Measurements from ENCODE around the gene SULT6B1. TPM values are rescaled to one million over a fixed set of nuclear protein-coding genes. Genes with fewer than 3 reads are reported as not detected.
A peak's percentile ranks its signal among the peaks of the same experiment; 100 is the strongest.

Gene SULT6B1
- total RNA-seq, 3 donors from 2014 or later = not detected

- TF ChIP-seq CTCF (IDR thresholded peaks at IDR 0.05) = no peak
- no peak overlapping the region for H3K4me3 ChIP-seq
- ATAC-seq (no peak), DNase-seq (no peak)
- H3K36me3 ChIP-seq (ENCODE audit: low read depth) = no peaks in the 10 kb centered on the region
- peaks cover 21% of the 10 kb centered on the region for H3K4me1 ChIP-seq (ENCODE audit: low read depth)
- intact Hi-C loops (cut with DNase I, micrococcal nuclease) = no loop called here
- no peaks in the 10 kb centered on the region for H3K9me3 ChIP-seq
Measured at GRCh38 chr2:37153224-37153623, 35.2 kb downstream of the SULT6B1 start.

DNA sequence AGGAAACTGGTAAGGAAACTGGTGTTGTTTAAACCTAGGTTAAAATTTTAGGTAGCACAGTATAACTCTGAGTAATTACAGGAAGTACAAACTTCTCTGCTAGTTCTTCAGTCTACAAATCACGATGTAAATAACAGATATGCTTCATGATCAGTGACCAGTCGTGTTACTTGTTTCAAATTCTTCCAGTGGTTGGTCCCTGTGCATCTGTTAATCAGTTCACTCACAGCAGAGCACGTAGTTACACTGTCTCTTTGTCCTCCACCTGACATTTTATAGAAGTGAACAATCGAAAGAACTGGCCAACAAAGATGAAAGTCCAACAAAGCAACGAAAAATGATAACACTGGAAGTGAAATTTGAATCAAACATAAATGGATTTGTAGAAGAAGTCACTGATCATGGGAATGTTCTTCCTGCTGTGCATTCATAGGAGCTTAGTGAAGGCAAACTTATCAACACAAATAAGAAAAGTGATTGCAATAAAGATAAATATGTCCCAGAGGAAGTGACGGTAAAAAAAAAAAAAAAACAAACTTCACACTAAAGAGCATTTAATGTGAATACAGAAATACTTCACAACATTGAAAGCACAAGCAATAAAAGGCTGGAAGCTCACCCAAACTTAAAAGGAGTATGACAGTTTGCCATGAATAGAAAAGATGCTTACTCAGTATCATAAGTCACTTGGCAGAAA lies 38.7 kb downstream of the SULT6B1 start:
- DNase-seq = no peak
- intact Hi-C loops (cut with DNase I, micrococcal nuclease) = no loop called here
- Histone ChIP-seq H3K4me1 (ENCODE audit: low read depth) (peaks cover 19% of the 10 kb centered on the region), H3K36me3 (ENCODE audit: low read depth) (no peaks in the 10 kb centered on the region), H3K4me3 (no peak overlapping the region), H3K9me3 (no peaks in the 10 kb centered on the region)
- peak; percentile 79 for ATAC-seq
- TF ChIP-seq CTCF (IDR thresholded peaks at IDR 0.05) = no peak

DNA sequence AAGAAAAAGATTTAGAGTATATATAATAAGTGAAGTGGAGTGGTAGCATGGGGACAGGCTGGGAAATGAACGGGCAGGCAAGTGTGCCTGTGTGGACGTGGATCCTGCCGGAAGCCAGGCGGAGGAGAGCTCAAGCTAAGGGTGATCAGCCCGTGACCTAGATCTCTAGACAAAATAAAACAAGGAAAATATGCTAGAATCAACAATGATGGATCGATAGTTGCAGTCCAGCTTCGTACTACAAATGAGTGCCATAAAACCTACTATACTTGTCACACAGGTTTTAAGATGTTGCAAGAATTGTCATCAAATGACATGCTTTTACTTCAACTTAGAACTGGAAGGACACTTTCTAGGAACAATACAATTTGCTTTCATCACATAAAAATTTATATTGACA lies 40.1 kb downstream of the SULT6B1 start:
- no peaks in the 10 kb centered on the region for H3K36me3 ChIP-seq (ENCODE audit: low read depth)
- intact Hi-C loops (cut with DNase I, micrococcal nuclease) = no loop called here
- no peak for DNase-seq
- H3K4me3 ChIP-seq = no peak overlapping the region
- TF ChIP-seq CTCF (IDR thresholded peaks at IDR 0.05) = no peak
- ATAC-seq = peak; percentile 37
- no peaks in the 10 kb centered on the region for H3K9me3 ChIP-seq
- peaks cover 19% of the 10 kb centered on the region for H3K4me1 ChIP-seq (ENCODE audit: low read depth)

DNA sequence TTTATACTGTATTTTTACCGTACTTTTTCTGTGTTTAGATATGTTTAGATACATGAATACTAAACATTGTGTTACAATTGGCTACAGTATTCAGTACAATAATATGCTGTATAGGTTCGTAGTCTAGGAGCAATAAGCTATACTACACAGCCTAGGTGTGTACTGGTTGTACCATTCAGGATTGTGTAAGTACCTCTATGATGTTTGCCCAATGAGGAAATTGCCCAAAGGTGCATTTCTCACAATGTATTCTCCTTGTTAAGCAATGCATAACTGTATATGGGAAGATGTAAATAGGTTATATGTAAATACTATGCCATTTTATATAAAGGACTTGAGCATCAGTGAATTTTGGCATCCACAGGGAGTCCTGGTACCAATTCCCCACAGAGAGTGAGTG lies 42.4 kb downstream of the SULT6B1 start:
- Histone ChIP-seq H3K4me1 (ENCODE audit: low read depth) (peaks cover 19% of the 10 kb centered on the region), H3K9me3 (no peaks in the 10 kb centered on the region), H3K4me3 (no peak overlapping the region), H3K36me3 (ENCODE audit: low read depth) (no peaks in the 10 kb centered on the region)
- no peak for TF ChIP-seq CTCF (IDR thresholded peaks at IDR 0.05)
- DNase-seq (no peak), ATAC-seq (peak; percentile 86)
- intact Hi-C loops (cut with DNase I, micrococcal nuclease) = no loop called here

DNA sequence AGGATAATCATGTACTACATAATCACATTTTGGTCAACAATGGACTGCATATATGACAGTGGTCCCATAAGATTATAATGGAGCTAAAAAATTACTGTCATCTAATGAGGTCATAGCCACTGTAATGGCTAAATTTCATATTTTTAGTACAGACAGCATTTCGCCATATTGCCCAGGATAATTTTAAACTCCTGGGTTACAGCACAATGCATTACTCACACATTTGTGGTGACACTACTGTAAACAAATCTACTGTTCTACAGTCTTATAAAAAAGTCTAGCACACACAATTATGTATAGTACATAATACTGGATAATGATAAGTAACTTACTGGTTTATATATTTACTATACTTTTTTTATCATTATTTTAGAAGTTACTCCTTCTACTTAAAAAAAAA lies 44.5 kb downstream of the SULT6B1 start:
- intact Hi-C loops (cut with DNase I, micrococcal nuclease) = no loop called here
- peaks cover 6% of the 10 kb centered on the region for H3K4me1 ChIP-seq (ENCODE audit: low read depth)
- H3K9me3 ChIP-seq = no peaks in the 10 kb centered on the region
- TF ChIP-seq CTCF (IDR thresholded peaks at IDR 0.05) = no peak
- ATAC-seq = no peak
- no peak overlapping the region for H3K4me3 ChIP-seq
- no peak for DNase-seq
- H3K36me3 ChIP-seq (ENCODE audit: low read depth) = no peaks in the 10 kb centered on the region

GRCh38 chr2:37142546-37142945 lies 45.9 kb downstream of the SULT6B1 start:
- Histone ChIP-seq H3K36me3 (ENCODE audit: low read depth) (no peaks in the 10 kb centered on the region), H3K9me3 (no peaks in the 10 kb centered on the region), H3K4me1 (ENCODE audit: low read depth) (no peaks in the 10 kb centered on the region), H3K4me3 (no peak overlapping the region)
- no peak for ATAC-seq
- no peak for TF ChIP-seq CTCF (IDR thresholded peaks at IDR 0.05)
- intact Hi-C loops (cut with DNase I, micrococcal nuclease) = no loop called here
- DNase-seq = no peak
